IMR-90 (cell line): ENCODE measurements around the gene NEDD4L.

Experiments
- CHD1 ChIP-seq: IDR thresholded peaks from 2 replicates; pipeline ENCODE4 v1.6.1; 2012; ENCODE audit warnings: low read depth, low read length, improper control_type of control experiment
- MAFK ChIP-seq: IDR thresholded peaks from 2 replicates; pipeline ENCODE4 v1.6.1; 2012; ENCODE audit warnings: low read depth, low read length, improper control_type of control experiment
- RAD21 ChIP-seq: IDR thresholded peaks from 2 replicates; pipeline ENCODE4 v1.6.1; 2012; ENCODE audit warnings: low read length, improper control_type of control experiment
- USF2 ChIP-seq: fragments of 150-350 bp; IDR thresholded peaks from 2 replicates; pipeline ENCODE4 v1.6.1; 2017; ENCODE audit warnings: mild to moderate bottlenecking, antibody characterized with exemption, low read length, low read depth
- TF ChIP-seq, protein P1 (sequence below): conservative IDR thresholded peaks from 2 replicates; pipeline ENCODE4 v1.5.1; 2012; ENCODE audit warnings: mild to moderate bottlenecking, low read depth, low read length, improper control_type of control experiment

DNA sequence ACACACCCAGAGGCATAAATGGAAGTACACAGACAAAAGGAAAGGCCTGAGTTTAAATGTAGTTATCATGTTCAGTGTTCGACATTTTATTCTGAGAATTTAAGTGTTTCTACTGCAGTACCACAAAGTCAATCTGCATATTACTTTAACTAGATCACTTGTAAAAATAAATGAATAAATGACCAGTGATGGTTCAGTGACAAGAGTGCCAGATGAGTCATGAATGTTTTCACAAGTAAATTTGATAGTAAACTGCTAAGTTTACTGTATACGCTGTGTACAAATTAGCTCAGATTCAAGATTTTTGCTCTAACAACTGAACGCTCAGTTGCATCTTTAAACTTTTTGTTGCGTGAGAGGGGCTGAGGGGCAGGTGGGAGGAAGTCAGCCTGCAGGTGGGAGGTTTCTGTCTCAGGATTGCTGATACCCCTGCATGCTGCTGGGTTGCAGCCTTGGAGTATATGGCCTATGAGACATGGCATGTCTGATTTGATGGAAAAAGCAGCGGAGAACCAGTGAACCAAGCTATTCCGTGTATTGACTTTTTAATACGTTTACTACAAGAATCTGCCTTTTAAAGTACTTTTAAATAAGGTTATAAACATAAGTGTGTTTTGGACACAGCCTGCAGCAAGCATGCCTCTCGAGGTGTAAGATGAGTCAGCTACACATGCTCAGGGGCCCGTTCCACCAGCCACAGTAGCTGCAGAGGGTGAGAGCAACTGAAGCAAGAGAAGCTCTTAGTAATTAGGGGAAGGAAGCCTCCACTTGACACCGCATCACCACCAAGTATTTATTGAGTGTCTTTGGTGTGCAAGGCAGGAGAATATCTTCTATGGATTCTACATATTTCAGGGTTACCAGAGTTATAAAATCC is 245.1 kb downstream of the NEDD4L start:
- no peak for TF ChIP-seq USF2
- TF ChIP-seq, protein P1, sequence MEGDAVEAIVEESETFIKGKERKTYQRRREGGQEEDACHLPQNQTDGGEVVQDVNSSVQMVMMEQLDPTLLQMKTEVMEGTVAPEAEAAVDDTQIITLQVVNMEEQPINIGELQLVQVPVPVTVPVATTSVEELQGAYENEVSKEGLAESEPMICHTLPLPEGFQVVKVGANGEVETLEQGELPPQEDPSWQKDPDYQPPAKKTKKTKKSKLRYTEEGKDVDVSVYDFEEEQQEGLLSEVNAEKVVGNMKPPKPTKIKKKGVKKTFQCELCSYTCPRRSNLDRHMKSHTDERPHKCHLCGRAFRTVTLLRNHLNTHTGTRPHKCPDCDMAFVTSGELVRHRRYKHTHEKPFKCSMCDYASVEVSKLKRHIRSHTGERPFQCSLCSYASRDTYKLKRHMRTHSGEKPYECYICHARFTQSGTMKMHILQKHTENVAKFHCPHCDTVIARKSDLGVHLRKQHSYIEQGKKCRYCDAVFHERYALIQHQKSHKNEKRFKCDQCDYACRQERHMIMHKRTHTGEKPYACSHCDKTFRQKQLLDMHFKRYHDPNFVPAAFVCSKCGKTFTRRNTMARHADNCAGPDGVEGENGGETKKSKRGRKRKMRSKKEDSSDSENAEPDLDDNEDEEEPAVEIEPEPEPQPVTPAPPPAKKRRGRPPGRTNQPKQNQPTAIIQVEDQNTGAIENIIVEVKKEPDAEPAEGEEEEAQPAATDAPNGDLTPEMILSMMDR: no peak
- TF ChIP-seq CHD1: no peak
- no peak for TF ChIP-seq RAD21
- TF ChIP-seq MAFK: no peak
